ENCODE results near the gene CMTM7. TPM values are rescaled to one million over a fixed set of nuclear protein-coding genes. Genes with fewer than 3 reads are reported as not detected.

CMTM7 gene
- total RNA-seq, 1 experiment from 2014 or later = 62.6 TPM

DNA sequence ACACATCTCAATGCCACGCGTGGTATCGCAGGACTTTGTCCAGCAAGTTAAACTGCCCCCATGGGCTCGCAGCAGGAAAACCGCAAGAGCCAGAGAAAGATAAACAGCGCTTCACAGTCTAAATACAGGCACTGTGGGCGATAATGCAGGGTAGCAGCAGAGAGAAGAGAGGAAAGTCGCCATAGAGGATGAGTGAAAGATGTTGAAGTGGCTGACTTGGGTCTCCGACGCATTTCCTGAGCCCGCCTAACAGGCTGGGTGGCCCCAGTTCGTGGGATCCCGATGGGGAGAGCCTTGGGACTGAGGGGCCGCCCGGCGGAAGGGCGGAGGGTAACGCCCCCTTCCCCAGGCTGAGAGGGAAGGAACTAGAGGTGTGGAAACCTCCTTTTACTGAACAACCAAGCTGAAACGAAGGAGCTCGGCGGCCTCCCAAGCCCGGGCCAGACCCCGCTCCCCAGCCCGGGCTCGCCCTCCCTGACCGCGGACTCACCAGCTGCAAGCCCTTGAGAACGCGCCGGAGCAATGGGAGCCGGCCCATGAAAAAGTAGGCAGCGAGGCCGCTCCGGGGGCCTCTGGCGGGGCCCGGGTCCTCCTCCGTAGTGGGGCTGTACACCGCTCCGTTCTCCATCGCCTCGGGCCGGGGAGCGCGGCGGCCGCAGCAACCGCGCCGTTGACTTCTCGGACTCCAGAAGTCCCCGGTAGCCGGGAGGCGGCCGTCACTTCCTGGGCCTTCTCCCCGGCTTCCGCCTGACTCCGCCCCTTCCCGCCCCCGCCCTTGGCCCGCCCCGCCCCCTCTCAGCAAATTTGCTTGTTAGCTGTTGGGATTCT is 110.7 kb downstream of the CMTM7 start, which contains the start of gene CMTM6 (continued):
- TF ChIP-seq EZH2 (IDR thresholded peaks at IDR 0.05) (no peak), ZFX (IDR thresholded peaks at IDR 0.05) (peak; percentile 63), ELF1 (IDR thresholded peaks at IDR 0.05; ENCODE audit: borderline replicate concordance, low read depth) (peak; percentile 17; the same call in 1 of the 2 replicates), CTCF (IDR thresholded peaks at IDR 0.05 in 2 of 3, conservative IDR thresholded peaks at IDR 0.05 in 1 of 3; ENCODE audit: borderline replicate concordance in 1 of 3, insufficient read depth in 1 of 3, low read depth in 2 of 3, low read length in 2 of 3) (no peak), SRF (IDR thresholded peaks at IDR 0.05; ENCODE audit: low read depth) (no peak), YY1 (IDR thresholded peaks at IDR 0.05; ENCODE audit: extremely low read depth, insufficient replicate concordance, low read depth, low read length) (no peak), MAX (IDR thresholded peaks at IDR 0.05) (peak; percentile 42; the same call in 1 of the 2 replicates), JUND (IDR thresholded peaks at IDR 0.05) (no peak), TCF7L2 (IDR thresholded peaks at IDR 0.05; ENCODE audit: borderline replicate concordance, extremely low read depth, insufficient read depth, insufficient read length) (no peak), EZH2phosphoT487 (IDR thresholded peaks at IDR 0.05; ENCODE audit: borderline replicate concordance) (no peak), RAD21 (IDR thresholded peaks at IDR 0.05; ENCODE audit: low read depth) (no peak), POLR2A (IDR thresholded peaks at IDR 0.05; ENCODE audit: borderline replicate concordance, extremely low read depth, insufficient read depth, insufficient read length) (no peak)

DNA sequence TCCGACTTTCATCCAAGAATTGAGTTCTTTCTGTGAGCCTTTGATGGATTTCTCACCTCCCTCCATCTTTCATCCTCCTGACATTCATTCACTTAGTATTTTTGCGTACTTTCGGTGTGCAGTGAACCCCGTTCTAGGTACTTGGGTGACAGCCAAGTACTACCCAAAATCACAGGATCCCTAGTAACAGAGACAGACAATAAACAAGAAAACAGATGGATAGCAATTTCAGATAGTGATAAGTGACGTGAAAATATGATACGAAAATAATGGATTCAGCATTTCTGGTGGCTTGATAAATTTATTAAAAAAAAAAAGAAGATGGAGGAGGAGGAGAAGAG is 111.3 kb downstream of the CMTM7 start:
- Histone ChIP-seq H3K9me2 (ENCODE audit: insufficient read depth) (no peaks in the 10 kb centered on the region), H4K20me1 (ENCODE audit: insufficient read depth) (peaks cover 3% of the 10 kb centered on the region; the same call in 1 of the 2 replicates), H3K36me3 (ENCODE audit: control insufficient read depth in 1 of 2, insufficient read depth in 2 of 2, low read length in 2 of 2) (no peaks in the 10 kb centered on the region), H3K4me2 (ENCODE audit: low read length) (peak overlapping the region; percentile 91), H3K79me2 (ENCODE audit: insufficient read depth, low read length) (peaks cover 26% of the 10 kb centered on the region), H3K27ac (ENCODE audit: low read depth, low read length) (no peak overlapping the region), H3K27me3 (ENCODE audit: insufficient read depth, low read length) (no peaks in the 10 kb centered on the region), H3K9ac (ENCODE audit: low read length) (peak overlapping the region; percentile 78; the same call in 1 of the 2 replicates), H2AFZ (ENCODE audit: low read depth, low read length, poor library complexity, severe bottlenecking) (peak overlapping the region; percentile 99), H3K9me3 (ENCODE audit: control insufficient read depth in 1 of 2, insufficient read depth in 1 of 2, low read depth in 1 of 2, low read length in 2 of 2) (no peaks in the 10 kb centered on the region), H3K4me3 (replicated peaks in 1 of 2; ENCODE audit: low read depth in 1 of 2, low read length in 2 of 2) (peak overlapping the region; percentile 89 to 90), H3K4me1 (ENCODE audit: control insufficient read depth in 1 of 2, insufficient read depth in 2 of 2, low read length in 2 of 2) (peaks cover 4 to 14% of the 10 kb centered on the region in 2 experiments; a peak in 3 of 4 replicates)
- DNase-seq (ENCODE audit: low read depth, low spot score) (no peak), ATAC-seq (no peak)
- POLR2A ChIA-PET = no interaction called here
- RAD21 ChIA-PET (ENCODE audit: low non-redundant PET in 1 of 2, low total read pairs in 2 of 2, uncharacterized antibody in 2 of 2, unreplicated experiment in 2 of 2) = no interaction called here
- intact Hi-C loops (cut with micrococcal nuclease) = no loop called here
- CTCF ChIA-PET = interaction anchor here (0.7 kb wide), 1 partner anchor 33 kb away, joined by 4 read pairs; no protein-coding TSS in a partner anchor
- BruUV-seq (replicated peaks) = no TSS peak
- TF ChIP-seq FOSL1 (IDR thresholded peaks at IDR 0.05; ENCODE audit: low read depth) (no peak), CTCF (IDR thresholded peaks at IDR 0.05 in 2 of 3, conservative IDR thresholded peaks at IDR 0.05 in 1 of 3; ENCODE audit: borderline replicate concordance in 1 of 3, insufficient read depth in 1 of 3, low read depth in 2 of 3, low read length in 2 of 3) (no peak), ZFX (IDR thresholded peaks at IDR 0.05) (no peak), ELF1 (IDR thresholded peaks at IDR 0.05; ENCODE audit: borderline replicate concordance, low read depth) (no peak), REST (IDR thresholded peaks at IDR 0.05; ENCODE audit: low read depth) (no peak), JUND (IDR thresholded peaks at IDR 0.05) (no peak), TCF7L2 (IDR thresholded peaks at IDR 0.05; ENCODE audit: borderline replicate concordance, extremely low read depth, insufficient read depth, insufficient read length) (no peak)
- TF ChIP-seq, protein P1, sequence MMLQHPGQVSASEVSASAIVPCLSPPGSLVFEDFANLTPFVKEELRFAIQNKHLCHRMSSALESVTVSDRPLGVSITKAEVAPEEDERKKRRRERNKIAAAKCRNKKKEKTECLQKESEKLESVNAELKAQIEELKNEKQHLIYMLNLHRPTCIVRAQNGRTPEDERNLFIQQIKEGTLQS (IDR thresholded peaks at IDR 0.05) = no peak

Data from HCT116 (cell line).